22Rv1 (cell line): Measurements from ENCODE around the gene RPUSD4.
A peak's percentile ranks its signal among the peaks of the same experiment; 100 is the strongest.

Experiments
- H3K27ac ChIP-seq: fragments of 450-650 bp; 2 replicates; pipeline ENCODE4 v1.5.1; 2017
- ZFX ChIP-seq: fragments of 450-650 bp; IDR thresholded peaks from 2 replicates; pipeline ENCODE4 v1.6.1; 2017; ENCODE audit warnings: antibody characterized with exemption, borderline replicate concordance
- TF ChIP-seq, protein P1 (sequence below): fragments of 450-650 bp; IDR thresholded peaks from 2 replicates; pipeline ENCODE4 v1.5.1; 2017; ENCODE audit warnings: mild to moderate bottlenecking

Gene RPUSD4

DNA sequence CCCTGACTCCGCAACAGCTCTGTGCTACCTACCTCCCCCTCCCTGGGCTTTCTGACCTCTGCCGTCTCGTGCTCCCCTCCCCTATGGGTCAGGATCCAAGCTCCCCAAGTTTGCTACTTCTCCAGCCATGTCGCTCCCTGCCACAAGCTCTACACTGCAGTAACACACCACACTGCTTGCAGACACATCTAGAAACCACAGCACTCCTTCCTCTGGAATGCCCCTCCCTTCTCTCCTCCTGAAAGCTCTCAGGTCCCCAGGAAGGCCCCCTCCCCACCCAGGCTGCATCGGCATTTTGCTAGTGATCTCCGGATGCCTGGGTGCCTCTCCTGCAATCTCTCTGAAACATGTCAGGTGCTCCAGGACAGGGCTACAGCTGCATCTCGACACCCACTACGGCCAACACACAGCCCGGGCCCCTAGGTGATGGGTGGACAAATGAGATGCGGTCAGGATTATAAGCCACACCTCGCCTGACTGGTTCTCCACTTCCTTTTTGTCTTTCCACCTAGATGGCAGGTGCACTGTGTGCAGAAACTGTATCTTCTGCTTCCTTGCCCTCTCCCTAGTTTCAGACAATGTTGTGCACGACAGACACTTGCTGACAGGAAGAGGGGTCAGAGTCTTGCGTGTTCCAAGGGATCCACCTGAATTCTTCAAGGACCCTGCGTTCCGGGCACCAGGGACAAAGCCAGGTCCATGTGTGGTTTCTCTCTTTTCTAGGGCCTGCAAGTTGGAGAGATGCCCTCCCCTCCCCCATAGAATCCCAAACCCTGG lies 22.9 kb downstream of the RPUSD4 start:
- no peak overlapping the region for H3K27ac ChIP-seq
- TF ChIP-seq, protein P1, sequence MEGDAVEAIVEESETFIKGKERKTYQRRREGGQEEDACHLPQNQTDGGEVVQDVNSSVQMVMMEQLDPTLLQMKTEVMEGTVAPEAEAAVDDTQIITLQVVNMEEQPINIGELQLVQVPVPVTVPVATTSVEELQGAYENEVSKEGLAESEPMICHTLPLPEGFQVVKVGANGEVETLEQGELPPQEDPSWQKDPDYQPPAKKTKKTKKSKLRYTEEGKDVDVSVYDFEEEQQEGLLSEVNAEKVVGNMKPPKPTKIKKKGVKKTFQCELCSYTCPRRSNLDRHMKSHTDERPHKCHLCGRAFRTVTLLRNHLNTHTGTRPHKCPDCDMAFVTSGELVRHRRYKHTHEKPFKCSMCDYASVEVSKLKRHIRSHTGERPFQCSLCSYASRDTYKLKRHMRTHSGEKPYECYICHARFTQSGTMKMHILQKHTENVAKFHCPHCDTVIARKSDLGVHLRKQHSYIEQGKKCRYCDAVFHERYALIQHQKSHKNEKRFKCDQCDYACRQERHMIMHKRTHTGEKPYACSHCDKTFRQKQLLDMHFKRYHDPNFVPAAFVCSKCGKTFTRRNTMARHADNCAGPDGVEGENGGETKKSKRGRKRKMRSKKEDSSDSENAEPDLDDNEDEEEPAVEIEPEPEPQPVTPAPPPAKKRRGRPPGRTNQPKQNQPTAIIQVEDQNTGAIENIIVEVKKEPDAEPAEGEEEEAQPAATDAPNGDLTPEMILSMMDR, result no peak
- no peak for TF ChIP-seq ZFX

DNA sequence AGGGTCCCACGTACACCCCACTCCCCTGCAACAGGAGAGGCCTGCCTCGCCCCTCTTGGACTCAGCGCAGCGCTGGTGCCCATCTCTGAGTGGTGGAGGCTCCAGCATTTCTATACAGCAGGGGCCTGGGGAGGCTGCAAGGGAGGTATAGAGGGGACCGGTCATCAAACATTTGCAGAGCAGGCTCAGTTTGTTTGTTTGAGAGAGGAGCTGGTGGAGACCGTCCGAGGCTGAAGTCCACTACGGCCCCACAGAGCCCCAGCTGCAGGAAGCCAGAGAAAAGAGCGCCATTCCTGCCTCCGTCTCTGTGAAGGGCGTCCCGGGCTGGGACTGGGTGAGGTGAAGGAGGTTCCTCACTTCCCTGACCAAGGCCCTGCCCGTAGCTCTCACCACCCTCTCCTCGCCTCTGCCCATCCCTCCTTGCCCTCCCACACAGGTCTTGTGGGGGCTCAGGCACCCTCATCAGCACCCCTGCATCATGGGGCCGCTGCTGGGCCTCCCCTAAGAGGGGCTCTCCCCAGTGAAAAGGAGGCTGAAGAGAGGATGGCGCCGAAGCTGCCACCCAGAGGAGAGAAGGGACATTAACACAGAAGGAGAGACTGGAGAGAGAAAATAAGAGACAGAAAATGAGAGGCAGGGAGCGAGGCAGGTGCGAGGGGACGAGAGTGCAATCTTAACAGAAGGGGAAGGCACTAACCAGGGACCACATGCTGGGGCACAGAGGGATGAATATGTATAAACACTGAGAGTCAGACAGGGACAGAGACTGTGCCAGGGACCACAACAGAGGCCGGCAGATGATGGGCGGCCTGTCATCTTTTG lies 24.5 kb downstream of the RPUSD4 start:
- TF ChIP-seq, protein P1, result 0 out of 2 replicates have a peak, but pooled peaks have one; percentile 10
- TF ChIP-seq ZFX, result no peak
- no peak overlapping the region for H3K27ac ChIP-seq

GRCh38 chr11:126186025-126186698 lies 25.3 kb downstream of the RPUSD4 start:
- H3K27ac ChIP-seq, result no peak overlapping the region
- TF ChIP-seq, protein P1, result no peak
- TF ChIP-seq ZFX, result no peak

GRCh38 chr11:126185259-126186024 lies 26.0 kb downstream of the RPUSD4 start:
- no peak overlapping the region for H3K27ac ChIP-seq
- TF ChIP-seq, protein P1, result no peak
- no peak for TF ChIP-seq ZFX

- TF ChIP-seq ZFX, result no peak
- TF ChIP-seq, protein P1, result no peak
- H3K27ac ChIP-seq, result no peak overlapping the region
These were observed 28.5 kb downstream of the RPUSD4 start for GRCh38 chr11:126182787-126183445.

GRCh38 chr11:126181939-126182730 lies 29.3 kb downstream of the RPUSD4 start:
- TF ChIP-seq, protein P1, result no peak
- TF ChIP-seq ZFX, result no peak

More at GRCh38 chr11:126181939-126182730, 29.3 kb downstream of the RPUSD4 start:
- no peak overlapping the region for H3K27ac ChIP-seq
